ENCODE results near the gene CARD18.

Gene CARD18

DNA sequence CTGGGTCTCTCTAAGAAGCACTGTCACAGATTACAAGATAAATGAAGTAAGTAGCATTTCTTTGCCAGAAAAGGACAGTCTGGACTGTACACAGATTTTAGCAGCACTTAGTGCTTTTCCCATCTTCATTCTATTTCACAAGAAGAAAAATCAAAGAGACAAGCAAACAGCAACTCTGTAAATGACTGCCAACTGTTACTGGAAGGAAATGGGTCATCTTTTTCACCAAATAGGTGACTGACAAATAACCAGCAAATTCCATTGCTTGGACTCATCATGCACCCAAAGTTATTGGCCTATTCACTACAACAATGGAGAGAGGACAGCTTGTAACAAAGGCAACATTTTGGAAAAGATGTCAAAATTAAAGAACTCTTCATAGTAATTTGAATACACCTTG lies 28.9 kb upstream of the CARD18 start:
- H3K27ac ChIP-seq: no peak overlapping the region
- TF ChIP-seq, protein P1, sequence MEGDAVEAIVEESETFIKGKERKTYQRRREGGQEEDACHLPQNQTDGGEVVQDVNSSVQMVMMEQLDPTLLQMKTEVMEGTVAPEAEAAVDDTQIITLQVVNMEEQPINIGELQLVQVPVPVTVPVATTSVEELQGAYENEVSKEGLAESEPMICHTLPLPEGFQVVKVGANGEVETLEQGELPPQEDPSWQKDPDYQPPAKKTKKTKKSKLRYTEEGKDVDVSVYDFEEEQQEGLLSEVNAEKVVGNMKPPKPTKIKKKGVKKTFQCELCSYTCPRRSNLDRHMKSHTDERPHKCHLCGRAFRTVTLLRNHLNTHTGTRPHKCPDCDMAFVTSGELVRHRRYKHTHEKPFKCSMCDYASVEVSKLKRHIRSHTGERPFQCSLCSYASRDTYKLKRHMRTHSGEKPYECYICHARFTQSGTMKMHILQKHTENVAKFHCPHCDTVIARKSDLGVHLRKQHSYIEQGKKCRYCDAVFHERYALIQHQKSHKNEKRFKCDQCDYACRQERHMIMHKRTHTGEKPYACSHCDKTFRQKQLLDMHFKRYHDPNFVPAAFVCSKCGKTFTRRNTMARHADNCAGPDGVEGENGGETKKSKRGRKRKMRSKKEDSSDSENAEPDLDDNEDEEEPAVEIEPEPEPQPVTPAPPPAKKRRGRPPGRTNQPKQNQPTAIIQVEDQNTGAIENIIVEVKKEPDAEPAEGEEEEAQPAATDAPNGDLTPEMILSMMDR (conservative IDR thresholded peaks at IDR 0.05): no peak

DNA sequence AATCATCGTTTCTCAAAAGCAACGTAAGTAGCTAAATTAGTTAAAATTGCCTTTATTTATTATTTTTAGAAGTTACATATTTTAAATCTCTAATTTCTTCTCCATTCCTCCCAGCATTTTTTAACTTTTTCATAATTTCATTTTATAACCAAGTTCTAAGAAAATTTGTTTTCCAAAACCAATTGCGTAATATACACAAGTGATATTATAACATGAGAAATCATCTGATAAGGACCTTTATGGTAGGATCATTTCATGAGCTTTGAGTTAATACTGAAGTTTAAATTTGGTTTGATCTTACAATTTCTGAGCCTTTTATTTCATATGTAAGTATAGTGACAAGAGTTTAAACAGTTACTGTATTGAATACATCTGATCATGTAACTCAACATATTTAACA lies 27.7 kb upstream of the CARD18 start:
- no peak overlapping the region for H3K27ac ChIP-seq

DNA sequence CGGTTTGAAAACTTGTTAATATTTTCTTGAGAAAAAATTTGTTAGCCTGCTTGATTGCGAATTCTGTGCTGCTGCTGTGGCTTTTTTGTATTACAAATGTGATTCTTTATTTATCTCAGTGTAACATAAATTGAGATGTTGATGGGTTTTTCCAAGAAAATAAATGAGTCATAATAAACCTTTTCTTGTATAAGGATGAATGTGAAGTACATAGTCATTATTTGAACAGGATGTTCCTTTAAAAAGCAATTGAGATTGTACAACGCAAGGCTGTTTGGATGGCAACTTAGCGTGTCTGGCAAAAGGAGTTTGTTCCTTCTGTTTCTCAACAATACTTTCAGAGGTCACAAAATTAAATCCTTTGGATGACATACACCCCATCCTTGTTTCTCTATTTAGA lies 24.6 kb upstream of the CARD18 start:
- TF ChIP-seq, protein P1 (conservative IDR thresholded peaks at IDR 0.05): no peak
- no peak overlapping the region for H3K27ac ChIP-seq

More for the DNA sequence above, 27.7 kb upstream of the CARD18 start:
- TF ChIP-seq, protein P1 (conservative IDR thresholded peaks at IDR 0.05): no peak

DNA sequence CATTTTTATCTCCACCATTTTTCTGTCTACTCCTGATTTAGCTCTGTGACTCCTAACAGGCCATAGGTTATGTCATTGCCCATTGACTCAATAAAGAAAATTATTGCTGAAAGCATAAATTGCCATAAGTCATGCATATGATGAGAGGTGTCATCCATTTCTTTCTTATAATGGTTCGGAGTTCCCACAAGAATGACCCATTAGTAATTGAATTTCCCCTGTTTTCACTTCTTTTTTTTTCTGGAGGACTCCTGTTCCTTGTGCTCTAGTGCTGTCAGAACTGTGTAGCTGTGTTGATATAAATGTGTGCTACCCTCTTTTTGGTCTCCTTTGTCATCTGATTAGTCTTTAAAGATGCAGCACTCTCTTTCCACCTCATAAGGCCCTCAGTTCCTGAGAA lies 22.9 kb upstream of the CARD18 start:
- no peak overlapping the region for H3K27ac ChIP-seq
- TF ChIP-seq, protein P1 (conservative IDR thresholded peaks at IDR 0.05): no peak

DNA sequence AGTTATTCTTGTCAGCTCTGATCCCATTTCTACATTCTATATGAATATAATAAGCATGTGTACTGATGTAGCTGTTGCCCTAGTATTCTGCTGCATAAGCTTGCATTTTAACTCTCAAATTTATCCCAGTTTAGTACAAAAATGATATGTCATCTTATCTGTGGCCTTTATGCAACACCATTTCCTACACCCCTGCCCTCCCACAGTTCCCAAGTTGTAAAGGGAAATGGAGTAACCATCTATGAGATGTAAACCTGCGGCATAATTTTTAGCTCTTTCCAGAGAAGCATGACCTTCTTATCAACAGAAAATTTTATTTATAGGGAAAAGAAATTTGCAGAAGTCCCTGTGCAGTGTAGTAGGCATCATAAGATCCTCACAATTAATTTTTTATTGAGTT lies 18.9 kb upstream of the CARD18 start:
- TF ChIP-seq, protein P1 (conservative IDR thresholded peaks at IDR 0.05): no peak

DNA sequence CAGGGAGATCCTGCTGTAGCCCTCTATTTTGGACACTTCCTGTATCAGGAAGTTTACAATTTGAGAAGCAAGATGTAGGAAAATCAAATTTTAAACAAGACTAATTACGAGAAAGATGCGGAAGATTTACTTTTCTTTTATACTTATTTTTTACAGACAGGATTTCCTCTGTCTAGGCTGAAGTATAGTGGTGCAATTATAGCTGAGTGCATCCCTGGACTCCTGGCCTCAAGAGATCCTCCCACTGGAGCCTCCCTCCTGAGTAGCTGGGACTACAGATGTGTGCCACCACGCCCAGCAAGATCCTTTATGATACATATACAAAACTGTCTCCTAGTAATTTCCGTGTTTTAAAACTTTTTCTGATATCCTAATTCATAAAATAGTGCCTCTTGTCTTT lies 17.2 kb upstream of the CARD18 start:
- no peak overlapping the region for H3K27ac ChIP-seq
- TF ChIP-seq, protein P1 (conservative IDR thresholded peaks at IDR 0.05): no peak

More for the DNA sequence above, 18.9 kb upstream of the CARD18 start:
- H3K27ac ChIP-seq: no peak overlapping the region

DNA sequence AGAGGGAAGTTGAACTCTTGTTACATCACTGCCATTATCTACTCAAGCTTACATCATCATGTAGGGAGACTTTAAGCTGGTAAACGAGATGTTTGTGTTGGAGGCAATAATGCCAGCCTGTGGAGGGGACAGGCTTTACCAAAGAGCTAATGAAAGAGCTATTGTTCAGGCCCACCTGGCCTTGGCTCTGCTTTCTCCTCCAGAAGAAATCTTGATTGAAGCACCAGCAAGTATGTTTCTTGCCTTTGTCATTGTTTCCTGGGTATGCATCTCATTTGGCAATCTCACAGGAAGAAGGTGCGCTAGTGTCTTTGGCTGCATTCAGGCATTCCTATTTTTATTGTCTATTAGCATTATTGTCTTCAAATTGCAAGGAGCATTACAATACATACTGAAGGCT lies 16.7 kb upstream of the CARD18 start:
- TF ChIP-seq, protein P1 (conservative IDR thresholded peaks at IDR 0.05): no peak
- no peak overlapping the region for H3K27ac ChIP-seq

DNA sequence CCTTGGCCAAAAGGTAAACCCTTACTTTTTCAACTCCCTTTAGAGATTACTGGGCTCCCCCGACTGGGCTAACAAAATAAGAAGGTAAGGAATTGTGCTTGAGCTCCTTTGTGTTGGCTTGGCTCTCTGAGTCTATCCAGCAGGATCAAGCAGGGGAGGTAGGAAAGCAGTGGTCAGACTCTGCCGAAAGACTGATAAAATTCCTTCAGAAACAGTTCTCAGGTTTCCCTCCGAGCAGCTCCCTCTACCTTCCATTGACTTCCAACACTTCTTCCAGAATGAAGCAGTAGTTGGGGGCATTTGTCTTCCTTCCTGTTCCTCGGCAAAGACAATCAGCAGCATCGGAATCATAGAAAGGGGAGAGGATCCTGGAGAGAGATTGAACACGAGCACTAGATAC lies 16.1 kb upstream of the CARD18 start:
- H3K27ac ChIP-seq: no peak overlapping the region
- TF ChIP-seq, protein P1 (conservative IDR thresholded peaks at IDR 0.05): no peak
